T-helper 17 cell (primary cell): ENCODE results near the gene SHC2. TPM values are rescaled to one million over a fixed set of nuclear protein-coding genes. Genes with fewer than 3 reads are reported as not detected.
"Not testable (repeated sequence)": the region's sequence is repeated elsewhere in the genome, so short reads cannot be mapped to it uniquely, and the experiment has no call there.

Experiments
- ATAC-seq: fragments of 150-1000 bp; cut with Tn5 transposase; 2 replicates; pipeline ENCODE4 v1.10.0; 2021; ENCODE audit warnings: mild to moderate bottlenecking, moderate library complexity
- DNase-seq, 3 donors: peaks; one replicate each; pipeline versions ENCODE4 v3.0.0 to v3.0.0-alpha.2; 2020 to 2021
- H3K9me3 ChIP-seq: one replicate; pipeline ENCODE4 v1.7.0; 2013; ENCODE audit warnings: low read length, mild to moderate bottlenecking; ENCODE audit not compliant: control insufficient read depth, poor library complexity, severe bottlenecking
- H3K27ac Mint-ChIP-seq: one replicate; pipeline ENCODE4 v1.8.0; 2022; ENCODE audit warnings: mild to moderate bottlenecking, moderate library complexity, mixed read lengths
- H3K27me3 Mint-ChIP-seq: one replicate; pipeline ENCODE4 v1.8.0; 2022; ENCODE audit warnings: mixed read lengths
- H3K36me3 Mint-ChIP-seq: one replicate; pipeline ENCODE4 v1.8.0; 2022; ENCODE audit warnings: low read depth, mixed read lengths
- H3K4me1 Mint-ChIP-seq: one replicate; pipeline ENCODE4 v1.8.0; 2022; ENCODE audit warnings: mild to moderate bottlenecking, mixed read lengths
- H3K4me3 Mint-ChIP-seq: one replicate; pipeline ENCODE4 v1.8.0; 2022; ENCODE audit warnings: mild to moderate bottlenecking, moderate library complexity, mixed read lengths
- total RNA-seq, 4 donors: library from RNA in 2 of 4; stranded (reverse) in 2 of 4; gene quantifications; one replicate each; pipeline ENCODE4 v1.2.3 and lab custom pipeline; 2022 to 2026

The SHC2 gene
- total RNA-seq, 2 donors from 2014 or later: not detected

DNA sequence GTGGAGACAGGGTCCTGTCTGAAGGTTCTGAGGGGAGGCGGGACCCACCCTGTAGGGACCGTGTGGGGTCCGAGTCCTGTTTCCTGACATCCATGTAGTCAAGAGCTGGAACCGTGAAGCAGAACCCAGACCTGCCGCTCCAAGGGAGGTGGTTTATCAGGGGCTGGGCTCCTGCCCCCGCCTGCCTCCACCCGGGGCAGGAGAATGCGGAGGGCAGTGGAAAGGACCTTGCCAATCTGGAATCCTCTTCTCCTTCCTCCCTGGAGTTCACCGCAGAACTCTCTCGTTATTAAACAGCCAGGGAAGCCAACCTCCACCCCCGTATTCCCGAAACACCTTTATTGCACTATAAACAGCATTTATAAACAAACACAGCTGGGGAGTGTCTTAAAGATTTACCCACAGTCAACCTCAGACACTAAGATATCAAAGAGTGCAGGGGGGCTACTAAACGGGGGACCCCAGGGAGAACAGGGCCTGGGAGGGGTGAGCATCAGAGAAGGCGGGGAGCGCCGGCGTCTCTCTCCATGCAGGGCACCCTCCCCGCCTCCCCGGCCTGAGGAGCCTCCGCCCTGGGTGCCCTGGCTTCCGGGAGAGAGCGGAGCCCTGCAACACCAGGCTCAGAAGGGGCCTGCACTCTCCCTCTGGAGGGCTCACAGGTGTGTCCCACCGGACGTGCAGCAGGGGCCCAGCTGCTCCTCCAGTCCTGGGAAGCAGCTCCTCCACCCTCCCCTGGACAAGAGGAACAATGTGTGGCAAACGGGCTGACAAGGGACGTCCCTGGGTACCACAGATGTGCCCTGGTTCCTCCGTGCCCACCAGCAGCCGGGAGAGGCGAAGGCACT, 55.5 kb downstream of the SHC2 start:
- no peak overlapping the region for H3K27ac Mint-ChIP-seq
- DNase-seq: no peak
- peaks cover 23% of the 10 kb centered on the region for H3K27me3 Mint-ChIP-seq
- H3K4me3 Mint-ChIP-seq: no peak overlapping the region
- H3K4me1 Mint-ChIP-seq: peaks cover 6% of the 10 kb centered on the region
- no peaks in the 10 kb centered on the region for H3K9me3 ChIP-seq
- H3K36me3 Mint-ChIP-seq: peaks cover 2% of the 10 kb centered on the region
- no peak for ATAC-seq

DNA sequence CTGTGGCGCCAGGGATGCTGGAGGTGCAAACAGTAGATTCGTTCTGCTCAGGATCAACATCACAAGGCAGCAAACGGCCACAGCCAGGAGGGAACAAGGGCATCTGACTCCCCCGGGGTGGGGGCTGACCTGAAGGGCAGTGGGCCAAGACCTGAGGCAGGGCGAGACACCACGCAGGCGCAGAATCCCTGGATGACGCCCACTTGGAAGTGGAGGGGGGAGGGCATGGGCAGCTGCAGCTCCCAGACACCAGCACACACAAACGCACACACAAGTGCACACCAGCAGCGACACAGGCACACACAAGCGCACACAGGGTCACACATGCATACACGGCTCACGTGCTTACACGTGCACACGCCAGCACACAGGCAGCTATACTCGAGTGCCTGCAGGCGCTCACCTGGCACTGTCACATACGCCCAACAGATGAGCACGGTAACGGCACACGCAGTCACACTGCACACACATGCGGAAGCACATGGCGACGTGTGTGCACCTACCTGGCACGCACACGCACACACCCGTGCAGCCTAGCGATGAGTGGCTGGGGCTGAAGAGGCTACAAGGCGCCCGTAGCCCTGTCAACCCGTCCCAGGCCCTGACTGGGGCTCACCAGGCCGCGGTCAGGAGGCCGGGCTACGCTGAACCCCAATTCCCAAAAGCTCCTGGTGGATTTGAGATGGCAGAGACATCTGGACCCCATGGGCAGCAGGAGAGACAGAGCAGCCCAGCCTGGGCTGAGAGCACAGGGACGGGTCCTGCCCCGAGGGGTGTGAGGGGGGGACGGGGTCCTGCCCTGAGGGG, 57.4 kb downstream of the SHC2 start:
- no peaks in the 10 kb centered on the region for H3K9me3 ChIP-seq
- H3K4me1 Mint-ChIP-seq: no peaks in the 10 kb centered on the region
- no peaks in the 10 kb centered on the region for H3K36me3 Mint-ChIP-seq
- H3K4me3 Mint-ChIP-seq: no peak overlapping the region
- peak in 1 of 3 donors; percentile 8 for DNase-seq
- H3K27ac Mint-ChIP-seq: no peak overlapping the region
- peaks cover 17% of the 10 kb centered on the region for H3K27me3 Mint-ChIP-seq
- no peak for ATAC-seq

DNA sequence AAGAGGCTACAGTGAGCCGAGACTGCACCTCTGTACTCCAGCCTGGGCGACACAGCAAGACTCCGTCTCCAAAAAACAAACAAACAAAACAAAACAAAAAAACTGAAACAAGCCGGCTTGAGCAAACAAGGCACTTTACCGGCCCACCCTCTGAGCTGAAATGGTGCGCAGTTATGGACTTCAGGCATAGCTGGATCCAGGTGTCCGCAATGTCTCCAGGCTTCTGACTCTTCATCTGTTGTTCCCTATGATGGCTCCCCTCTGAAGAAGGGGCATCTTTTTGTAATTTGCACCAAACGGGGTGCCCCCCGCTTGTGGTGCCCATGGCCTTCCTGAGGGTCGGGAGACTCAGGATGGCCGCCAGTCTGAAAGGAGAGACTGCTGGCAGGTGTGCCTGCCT, 58.0 kb downstream of the SHC2 start:
- no peak for ATAC-seq
- no peak overlapping the region for H3K4me3 Mint-ChIP-seq
- no peak for DNase-seq
- H3K9me3 ChIP-seq: no peaks in the 10 kb centered on the region
- H3K27me3 Mint-ChIP-seq: peaks cover 17% of the 10 kb centered on the region
- H3K27ac Mint-ChIP-seq: no peak overlapping the region
- H3K4me1 Mint-ChIP-seq: no peaks in the 10 kb centered on the region
- H3K36me3 Mint-ChIP-seq: no peaks in the 10 kb centered on the region

DNA sequence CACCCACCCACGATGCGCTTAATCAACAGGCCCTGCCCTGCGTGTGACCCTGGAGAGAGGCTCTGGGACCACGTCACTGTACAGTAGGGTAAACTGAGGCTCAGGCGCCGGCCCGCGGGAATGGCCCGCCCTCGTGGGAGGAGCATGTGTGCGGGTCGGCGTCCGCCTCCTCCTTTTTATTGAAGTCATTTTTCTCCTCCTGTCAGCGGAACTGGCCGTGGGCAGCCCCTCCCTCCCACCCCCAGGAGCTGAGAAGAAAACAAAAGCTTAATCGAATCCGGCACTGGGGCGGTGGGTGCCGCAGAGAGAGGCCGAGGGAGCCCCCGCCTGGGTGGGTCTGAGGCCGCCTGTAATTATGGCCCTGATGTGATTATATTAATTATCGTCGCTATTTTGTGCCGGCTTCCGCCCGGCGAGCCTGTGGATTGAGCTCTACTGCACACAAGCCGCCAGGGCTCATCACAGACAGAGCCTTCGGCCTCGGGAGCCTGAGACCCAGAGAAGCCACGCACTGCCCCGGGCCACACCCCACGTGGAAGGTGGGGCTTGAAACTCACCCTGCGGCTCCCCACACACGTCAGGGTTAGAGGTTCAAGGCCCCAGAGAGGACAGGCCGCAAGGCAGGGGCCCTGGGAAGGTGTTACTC, 58.8 kb downstream of the SHC2 start:
- ATAC-seq: no peak
- DNase-seq: peak in 1 of 3 donors; percentile 5
- no peak overlapping the region for H3K27ac Mint-ChIP-seq
- H3K4me3 Mint-ChIP-seq: no peak overlapping the region
- peaks cover 17% of the 10 kb centered on the region for H3K27me3 Mint-ChIP-seq
- H3K4me1 Mint-ChIP-seq: no peaks in the 10 kb centered on the region
- peaks cover 2% of the 10 kb centered on the region for H3K36me3 Mint-ChIP-seq
- no peaks in the 10 kb centered on the region for H3K9me3 ChIP-seq

DNA sequence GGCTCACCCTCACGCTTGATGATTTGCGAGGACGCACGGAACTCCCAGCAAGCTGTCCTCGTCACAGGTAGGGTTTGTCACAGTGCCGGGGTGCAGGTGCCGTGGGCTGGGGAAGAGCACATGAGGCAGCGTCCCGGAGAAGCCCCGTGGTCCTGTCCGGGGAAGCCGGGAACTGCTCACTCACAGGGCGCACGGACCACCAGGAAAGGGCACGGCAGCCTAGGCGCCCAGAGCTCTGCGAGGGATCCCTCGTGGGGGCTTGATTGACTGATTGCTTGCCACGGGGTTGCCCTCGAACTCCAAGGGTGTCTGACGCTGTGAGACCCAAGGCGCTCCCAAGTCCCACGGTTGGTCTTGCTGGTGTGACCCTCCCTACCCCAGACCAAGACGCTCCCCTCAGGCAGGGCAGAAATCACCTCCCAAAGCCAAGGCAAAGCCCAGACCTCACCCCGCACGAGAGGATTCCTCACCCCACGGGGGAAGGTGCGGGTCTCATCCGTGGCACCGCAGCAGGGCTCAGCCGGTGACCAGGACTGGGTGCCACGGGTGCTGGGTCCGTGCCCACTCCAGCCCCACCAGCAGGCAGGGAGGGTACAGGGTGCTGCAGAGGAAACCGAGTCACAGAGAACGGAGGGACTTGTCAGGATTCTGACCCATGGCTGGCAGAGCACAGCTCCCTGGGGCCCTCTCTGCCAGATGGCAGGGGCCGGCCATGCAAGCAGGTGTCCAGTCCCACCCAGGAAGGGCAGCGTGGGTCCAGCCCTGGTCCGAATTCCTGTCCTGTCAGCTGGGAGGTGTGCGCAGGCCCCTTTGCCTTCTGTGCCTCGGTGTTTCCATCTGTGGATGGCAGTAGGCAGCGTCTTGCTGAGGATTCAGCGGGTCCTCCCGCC, 59.6 kb downstream of the SHC2 start:
- no peaks in the 10 kb centered on the region for H3K9me3 ChIP-seq
- no peak overlapping the region for H3K27ac Mint-ChIP-seq
- ATAC-seq: no peak
- peak in 1 of 3 donors; percentile 8 for DNase-seq
- peaks cover 17% of the 10 kb centered on the region for H3K27me3 Mint-ChIP-seq
- H3K4me1 Mint-ChIP-seq: no peaks in the 10 kb centered on the region
- no peak overlapping the region for H3K4me3 Mint-ChIP-seq
- peaks cover 2% of the 10 kb centered on the region for H3K36me3 Mint-ChIP-seq

DNA sequence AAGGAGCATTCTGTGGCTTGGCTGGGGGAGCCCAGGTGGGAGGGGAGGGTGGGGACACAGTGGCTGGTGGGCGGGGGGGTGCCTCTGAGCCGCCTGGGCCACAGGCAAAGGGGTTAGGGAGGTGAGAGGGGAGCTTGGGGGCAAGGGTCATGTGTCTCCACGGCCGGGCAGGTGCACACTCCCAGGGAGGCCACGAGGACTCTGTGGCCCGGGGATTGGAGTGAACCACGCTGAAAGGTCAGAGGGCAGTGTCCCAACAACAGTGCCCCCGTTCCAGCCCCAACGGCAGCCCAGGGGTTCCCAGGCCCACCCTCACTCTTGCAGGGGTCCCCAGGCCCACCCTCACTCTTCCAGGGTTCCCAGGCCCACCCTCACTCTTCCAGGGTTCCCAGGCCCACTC, 61.5 kb downstream of the SHC2 start:
- no peak for DNase-seq
- H3K9me3 ChIP-seq: no peaks in the 10 kb centered on the region
- ATAC-seq: no peak
- no peak overlapping the region for H3K4me3 Mint-ChIP-seq
- H3K27ac Mint-ChIP-seq: no peak overlapping the region
- H3K36me3 Mint-ChIP-seq: peaks cover 2% of the 10 kb centered on the region
- H3K27me3 Mint-ChIP-seq: peaks cover 10% of the 10 kb centered on the region
- H3K4me1 Mint-ChIP-seq: no peaks in the 10 kb centered on the region

DNA sequence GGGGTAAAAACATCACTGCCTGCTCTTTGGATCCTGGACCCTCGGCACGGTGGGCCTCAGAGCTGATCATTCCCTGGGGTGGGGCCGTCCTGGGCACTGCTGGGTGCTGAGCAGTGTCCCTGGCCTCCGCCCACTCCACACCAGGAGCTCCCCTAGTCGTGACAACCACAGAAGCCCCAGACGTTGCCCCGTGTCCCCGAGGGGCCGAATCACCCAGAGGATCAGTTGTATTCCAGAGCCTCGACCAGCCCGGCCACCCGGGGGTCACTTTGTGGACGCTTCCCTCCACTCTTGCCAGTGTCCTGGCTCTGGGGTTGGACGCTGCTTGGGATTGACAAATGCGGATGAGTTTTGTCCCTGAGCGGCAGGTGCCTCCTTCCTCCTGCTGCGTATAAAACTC, 62.1 kb downstream of the SHC2 start:
- Mint-ChIP-seq H3K4me3 (no peak overlapping the region), H3K27me3 (peaks cover 10% of the 10 kb centered on the region), H3K27ac (no peak overlapping the region), H3K36me3 (peaks cover 2% of the 10 kb centered on the region), H3K4me1 (no peaks in the 10 kb centered on the region)
- DNase-seq (no peak), ATAC-seq (no peak)
- no peaks in the 10 kb centered on the region for H3K9me3 ChIP-seq

DNA sequence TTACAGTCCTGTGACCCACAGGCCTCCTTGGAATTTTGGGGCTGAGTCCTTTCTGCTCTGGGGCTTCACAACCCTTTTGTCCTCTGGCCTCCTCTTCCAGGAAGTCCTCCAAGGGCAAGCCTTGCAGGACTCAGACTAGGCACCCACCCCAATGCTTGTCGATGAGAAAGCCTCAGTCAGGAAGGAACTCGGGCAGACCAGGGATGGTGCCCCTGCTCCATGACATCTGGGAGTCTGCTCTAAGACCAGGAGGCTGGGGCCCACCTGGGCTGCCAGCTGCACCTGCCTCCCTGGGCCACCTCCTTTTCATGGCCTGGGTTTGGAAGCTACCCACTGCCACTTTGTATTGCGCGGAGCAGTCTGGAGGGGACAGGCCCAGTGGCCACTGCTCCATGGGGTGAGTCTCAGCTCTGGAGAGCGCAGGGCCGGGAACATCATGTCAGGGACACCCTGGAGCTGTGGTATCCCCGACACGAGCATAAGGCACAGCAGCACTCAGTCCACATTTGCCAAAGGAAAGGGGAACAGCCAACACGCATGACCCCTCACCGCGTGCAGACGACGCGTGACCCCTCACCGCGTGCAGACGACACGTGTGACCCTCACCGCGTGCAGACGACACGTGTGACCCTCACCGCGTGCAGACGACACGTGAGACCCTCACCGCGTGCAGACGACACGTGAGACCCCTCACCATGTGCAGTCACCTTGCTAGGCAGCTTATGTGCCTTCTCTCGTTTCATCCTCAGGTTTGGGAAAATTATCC, 62.7 kb downstream of the SHC2 start:
- no peaks in the 10 kb centered on the region for H3K9me3 ChIP-seq
- Mint-ChIP-seq H3K4me3 (no peak overlapping the region), H3K36me3 (peaks cover 2% of the 10 kb centered on the region), H3K4me1 (no peaks in the 10 kb centered on the region), H3K27ac (no peak overlapping the region), H3K27me3 (peaks cover 4% of the 10 kb centered on the region)
- DNase-seq: no peak
- ATAC-seq: no peak

DNA sequence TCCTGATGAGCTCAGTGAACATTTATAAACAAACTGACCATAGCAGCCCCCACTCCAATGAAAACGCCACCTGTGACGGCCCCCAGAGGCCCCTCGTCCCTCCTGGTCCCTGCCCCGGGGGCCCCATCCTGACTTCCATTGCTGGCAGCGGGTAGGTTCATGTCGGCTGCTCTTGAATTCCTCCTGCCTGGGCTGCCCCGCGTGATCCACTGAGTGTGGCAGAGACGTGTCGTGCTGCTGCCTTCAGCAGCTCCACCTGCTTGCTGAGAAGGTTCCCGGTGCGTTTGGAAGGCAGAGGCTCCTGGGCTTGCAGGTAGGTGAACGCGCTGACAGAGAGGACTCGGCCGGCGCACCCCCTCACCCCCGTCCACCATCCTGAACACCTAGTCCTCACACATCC, 63.5 kb downstream of the SHC2 start:
- DNase-seq (no peak), ATAC-seq (no peak)
- no peaks in the 10 kb centered on the region for H3K9me3 ChIP-seq
- Mint-ChIP-seq H3K27ac (no peak overlapping the region), H3K4me1 (no peaks in the 10 kb centered on the region), H3K27me3 (no peaks in the 10 kb centered on the region), H3K4me3 (peak overlapping the region; percentile 42), H3K36me3 (peaks cover 2% of the 10 kb centered on the region)

DNA sequence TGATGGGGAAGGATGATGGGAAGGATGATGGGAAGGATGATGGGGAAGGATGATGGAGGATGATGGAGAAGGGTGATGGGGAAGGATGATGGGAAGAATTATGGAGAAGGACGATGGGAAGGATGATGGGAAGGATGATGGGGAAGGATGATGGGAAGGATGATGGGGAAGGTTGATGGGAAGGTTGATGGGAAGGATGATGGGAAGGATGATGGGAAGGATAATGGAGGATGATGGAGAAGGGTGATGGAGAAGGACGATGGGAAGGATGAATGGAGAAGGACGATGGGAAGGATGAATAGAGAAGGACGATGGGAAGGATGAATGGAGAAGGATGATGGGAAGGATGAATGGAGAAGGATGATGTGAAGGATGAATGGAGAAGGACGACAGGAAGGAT, 65.4 kb downstream of the SHC2 start:
- H3K36me3 Mint-ChIP-seq: peaks cover 2% of the 10 kb centered on the region
- no peaks in the 10 kb centered on the region for H3K27me3 Mint-ChIP-seq
- DNase-seq (no peak), ATAC-seq (no peak)
- no peaks in the 10 kb centered on the region for H3K9me3 ChIP-seq
- H3K4me1 Mint-ChIP-seq: no peaks in the 10 kb centered on the region
- H3K4me3 Mint-ChIP-seq: no peak overlapping the region
- H3K27ac Mint-ChIP-seq: no peak overlapping the region

DNA sequence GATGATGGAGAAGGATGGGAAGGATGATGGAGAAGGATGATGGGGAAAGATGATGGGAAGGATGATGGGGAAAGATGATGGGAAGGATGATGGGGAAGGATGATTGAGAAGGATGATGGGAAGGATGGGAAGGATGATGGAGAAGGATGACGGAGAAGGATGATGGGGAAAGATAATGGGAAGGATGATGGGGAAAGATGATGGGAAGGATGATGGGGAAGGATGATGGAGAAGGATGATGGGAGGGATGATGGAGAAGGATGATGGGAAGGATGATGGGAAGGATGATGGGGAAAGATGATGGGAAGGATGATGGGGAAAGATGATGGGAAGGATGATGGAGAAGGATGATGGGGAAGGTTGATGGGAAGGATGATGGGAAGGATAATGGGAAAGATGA, 66.0 kb downstream of the SHC2 start:
- H3K4me1 Mint-ChIP-seq, H3K27ac Mint-ChIP-seq, ATAC-seq, DNase-seq, H3K4me3 Mint-ChIP-seq, H3K36me3 Mint-ChIP-seq, H3K27me3 Mint-ChIP-seq, H3K9me3 ChIP-seq: not testable (repeated sequence)

DNA sequence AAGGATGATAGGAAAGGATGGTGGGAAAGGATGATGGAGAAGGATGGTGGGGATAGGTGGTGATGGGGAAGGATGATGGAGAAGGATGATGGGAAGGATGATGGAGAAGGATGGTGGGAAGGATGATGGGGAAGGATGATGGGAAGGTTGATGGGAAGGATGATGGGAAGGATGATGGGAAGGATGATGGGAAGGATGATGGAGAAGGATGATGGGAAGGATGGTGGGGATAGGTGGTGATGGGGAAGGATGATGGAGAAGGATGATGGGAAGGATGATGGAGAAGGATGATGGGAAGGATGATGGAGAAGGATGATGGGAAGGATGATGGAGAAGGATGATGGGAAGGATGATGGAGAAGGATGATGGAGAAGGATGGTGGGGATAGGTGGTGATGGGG, 67.3 kb downstream of the SHC2 start:
- not testable (repeated sequence) for H3K27ac Mint-ChIP-seq, H3K36me3 Mint-ChIP-seq, ATAC-seq, DNase-seq, H3K27me3 Mint-ChIP-seq, H3K4me1 Mint-ChIP-seq, H3K9me3 ChIP-seq, H3K4me3 Mint-ChIP-seq
